HG02970 (cell line): ENCODE data around the gene ADCK2.
A peak's percentile ranks its signal among the peaks of the same experiment; 100 is the strongest.
"Not testable (repeated sequence)": the region's sequence is repeated elsewhere in the genome, so short reads cannot be mapped to it uniquely, and the experiment has no call there.

ENCODE experiments used
- ATAC-seq: cut with Tn5 transposase; IDR thresholded peaks from one replicate; pipeline ENCODE4 v1.9.1; 2021; ENCODE audit warnings: mild to moderate bottlenecking, moderate library complexity, moderate number of reproducible peaks; ENCODE audit not compliant: unreplicated experiment, low FRiP score

Gene ADCK2

DNA sequence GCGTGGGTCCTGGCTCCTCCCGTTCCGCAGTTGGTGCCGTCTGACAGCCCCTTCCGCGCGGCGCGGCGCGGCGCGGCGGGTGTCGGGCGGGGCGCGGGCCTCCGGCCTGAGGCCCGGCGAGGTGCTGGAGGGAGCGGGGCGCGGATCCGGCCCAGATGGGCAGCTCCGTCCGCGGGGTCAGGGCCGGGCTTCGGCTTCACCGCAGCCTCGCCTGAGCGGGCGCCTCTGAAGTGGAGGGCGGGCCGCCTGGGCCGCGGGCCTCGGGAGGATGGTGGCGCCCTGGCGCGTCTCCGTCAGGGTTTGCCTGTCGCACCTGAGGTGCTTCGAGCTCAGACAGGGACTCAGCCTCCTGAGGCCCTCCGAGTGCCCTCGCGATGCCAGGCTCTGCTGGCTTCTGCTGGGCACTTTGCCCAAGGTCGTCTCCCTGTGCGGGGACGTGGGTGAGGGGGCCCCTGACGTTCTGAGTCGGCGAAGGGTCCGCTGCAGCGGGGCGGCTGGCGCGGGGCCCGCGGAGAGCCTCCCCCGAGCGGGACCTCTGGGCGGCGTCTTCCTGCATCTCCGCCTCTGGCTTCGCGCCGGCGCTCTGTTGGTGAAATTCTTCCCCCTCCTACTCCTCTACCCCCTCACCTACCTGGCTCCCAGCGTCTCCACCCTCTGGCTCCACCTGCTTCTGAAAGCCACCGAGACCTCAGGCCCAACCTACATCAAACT, 473 bp downstream of the ADCK2 start:
- no peak for ATAC-seq

DNA sequence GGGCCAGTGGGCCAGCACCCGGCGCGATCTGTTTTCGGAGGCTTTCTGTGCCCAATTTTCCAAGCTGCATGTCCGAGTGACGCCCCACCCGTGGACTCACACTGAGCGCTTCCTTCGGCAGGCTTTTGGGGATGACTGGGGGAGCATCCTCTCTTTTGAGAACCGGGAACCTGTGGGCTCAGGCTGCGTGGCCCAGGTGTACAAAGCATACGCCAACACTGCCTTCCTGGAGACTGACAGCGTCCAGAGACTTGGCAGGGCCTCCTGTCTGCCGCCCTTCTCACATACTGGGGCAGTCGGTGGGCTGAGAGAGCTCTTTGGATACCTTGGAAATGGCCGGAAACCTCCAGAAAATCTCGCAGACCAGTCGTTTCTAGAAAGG, 1.0 kb downstream of the ADCK2 start:
- ATAC-seq, result no peak

DNA sequence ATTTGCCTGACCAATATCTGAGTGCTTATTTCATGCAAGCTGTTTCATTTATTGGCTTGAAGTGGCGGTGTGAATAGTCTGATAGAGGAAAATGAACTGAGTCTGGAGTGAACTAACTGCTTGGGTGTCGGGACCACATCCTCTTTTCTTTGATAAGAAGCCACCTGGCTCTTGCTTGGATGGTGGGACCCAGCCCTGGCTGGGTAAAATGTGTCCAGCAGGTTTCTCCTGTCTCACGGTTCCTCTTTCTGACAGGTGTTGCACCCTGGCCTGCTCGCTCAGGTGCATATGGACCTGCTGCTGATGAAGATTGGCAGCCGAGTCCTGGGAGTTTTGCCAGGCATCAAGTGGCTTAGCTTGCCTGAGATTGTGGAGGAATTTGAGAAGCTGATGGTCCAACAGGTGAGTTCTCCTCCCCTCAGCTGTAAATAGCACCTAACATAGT, 1.6 kb downstream of the ADCK2 start:
- no peak for ATAC-seq

DNA sequence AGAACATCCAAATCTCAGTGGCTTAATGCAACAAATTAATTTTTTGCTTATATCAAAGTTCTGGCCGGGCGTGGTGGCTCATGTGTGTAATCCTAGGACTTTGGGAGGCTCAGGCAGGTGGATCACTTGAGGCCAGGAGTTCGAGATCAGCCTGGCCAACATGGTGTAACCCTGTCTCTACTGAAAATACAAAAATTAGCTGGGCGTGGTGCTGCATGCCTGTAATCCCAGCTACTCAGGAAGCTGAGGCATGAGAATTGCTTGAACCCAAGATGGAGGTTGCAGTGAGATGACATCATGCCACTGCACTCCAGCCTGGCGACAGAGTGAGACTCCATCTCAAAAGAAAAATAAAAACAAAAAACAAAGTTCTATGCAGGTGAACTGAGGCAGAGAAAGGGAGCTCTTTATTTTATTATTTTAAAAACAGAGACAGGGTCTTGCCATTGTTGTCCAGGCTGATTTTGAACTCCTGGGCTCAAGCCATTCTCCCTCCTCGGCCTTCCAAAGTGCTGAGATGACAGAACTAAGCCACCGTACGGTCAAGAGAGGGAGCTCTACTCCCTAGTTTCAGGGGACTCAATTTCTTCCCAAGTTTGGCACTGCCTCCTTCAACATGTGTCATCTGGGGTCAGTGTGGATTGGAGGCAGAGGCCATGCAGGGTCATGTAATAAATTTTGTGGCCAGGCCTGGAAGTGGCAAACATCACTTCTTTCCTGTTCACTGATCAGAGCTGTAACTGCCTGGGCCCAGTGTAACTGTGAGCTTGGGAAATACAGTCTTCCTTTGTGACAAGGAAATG, 2.4 kb downstream of the ADCK2 start:
- no peak for ATAC-seq

DNA sequence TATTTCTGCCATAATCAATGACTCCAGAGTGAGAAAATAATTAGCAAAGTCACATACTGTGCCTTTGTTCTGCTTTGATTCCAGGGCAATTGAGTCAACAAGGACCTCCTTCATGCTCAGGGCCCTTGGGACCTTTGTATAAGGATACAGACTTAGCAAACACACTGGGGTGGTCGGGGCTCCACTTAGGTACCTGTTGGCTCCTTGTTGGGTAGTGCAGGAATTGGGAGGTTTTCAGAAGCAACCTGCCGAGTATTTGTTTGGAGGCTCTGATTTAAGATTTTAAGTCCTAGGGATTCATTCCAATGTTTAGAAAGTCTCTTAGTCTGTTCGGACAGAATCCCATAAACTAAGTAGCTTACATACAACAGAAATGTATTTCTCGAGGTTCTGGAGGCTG, 3.0 kb downstream of the ADCK2 start:
- no peak for ATAC-seq

DNA sequence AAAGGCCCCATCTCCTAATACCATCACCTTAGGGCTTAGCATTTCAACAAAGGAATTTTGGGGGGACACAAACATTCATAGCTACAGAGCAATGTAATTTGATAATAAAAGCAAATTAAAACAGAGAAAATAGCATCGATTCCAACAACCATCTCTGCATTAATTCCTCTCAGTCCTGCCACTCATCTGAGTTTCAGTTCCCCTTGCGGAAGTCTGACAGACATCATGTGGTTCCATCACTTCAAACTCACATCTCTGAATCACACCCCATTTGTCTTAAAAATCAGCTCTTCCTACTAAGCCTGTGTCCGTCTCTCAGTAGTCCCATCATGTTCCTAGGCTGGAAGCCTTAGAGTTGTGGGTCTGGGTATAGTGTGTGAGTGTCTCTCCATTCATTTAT, 3.6 kb downstream of the ADCK2 start:
- peak; percentile 39 for ATAC-seq

DNA sequence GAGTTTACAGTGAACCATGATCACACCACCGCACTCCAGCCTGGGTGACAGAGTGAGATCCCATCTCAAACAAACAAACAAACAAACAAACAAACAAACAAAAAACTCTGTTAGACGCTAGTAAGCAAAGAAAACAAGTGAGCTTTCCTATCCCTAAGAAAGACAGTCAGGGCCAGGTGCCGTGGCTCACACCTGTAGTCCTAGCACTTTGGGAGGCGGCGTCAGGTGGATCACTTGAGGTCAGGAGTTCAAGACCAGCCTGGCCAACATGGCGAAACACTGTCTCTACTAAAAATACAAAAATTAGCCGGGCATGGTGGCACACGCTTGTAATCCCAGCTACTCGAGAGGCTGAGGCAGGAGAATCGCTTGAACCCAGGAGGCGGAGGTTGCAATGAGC, 4.2 kb downstream of the ADCK2 start:
- ATAC-seq, result not testable (repeated sequence)

DNA sequence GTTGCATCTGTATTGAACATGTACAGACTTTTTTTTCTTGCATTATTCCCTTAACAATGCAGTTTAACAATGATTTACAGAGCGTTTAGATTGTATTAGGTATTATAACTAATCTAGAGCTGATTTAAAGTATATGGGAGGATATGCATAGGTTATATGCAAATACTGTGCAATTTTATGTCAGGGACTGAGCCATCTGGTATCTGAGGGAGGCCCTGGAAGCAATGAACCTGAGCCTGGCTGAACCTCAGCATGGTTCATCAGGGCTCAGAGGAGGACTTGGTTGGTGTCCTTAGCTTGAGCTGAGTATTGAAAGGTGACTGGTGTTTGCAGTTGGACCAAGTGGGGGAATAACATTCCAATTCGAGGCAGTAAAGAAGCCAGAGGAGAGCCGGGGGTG, 4.8 kb downstream of the ADCK2 start:
- no peak for ATAC-seq

DNA sequence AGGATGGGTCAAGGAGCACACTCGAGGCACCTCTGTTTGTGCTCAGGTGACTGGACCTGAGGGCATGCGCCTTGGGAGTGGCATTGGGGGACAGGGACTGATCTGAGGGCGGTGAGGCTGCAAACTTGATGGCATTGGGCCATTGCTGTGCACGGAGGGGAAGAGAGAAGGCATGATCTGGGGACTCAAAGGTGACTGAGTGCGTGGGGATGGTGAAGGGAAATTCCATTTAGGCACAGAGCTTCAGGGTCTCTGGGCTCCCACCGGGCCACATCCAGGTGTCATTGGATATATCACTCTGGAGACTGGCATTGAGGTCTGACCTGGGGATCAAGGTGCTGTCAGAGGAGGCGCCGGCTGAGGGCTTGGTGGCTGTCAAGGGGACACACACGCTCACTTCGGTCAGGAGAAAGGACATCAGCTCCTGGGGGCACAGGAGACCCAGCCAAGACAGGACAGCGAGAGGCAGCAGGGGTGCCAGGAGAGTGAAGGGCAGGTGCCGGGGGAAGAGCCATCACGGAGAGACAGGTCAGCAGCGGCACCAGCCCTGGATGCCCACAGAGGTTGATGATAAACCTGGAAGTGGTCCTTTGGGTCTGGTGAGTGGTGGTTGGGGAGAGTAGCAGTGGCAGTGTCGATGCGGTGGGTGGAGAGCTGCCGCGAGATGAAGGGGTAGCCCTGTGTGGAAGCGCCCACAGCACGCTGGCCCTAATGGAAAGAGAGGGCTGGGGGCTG, 5.5 kb downstream of the ADCK2 start:
- no peak for ATAC-seq

DNA sequence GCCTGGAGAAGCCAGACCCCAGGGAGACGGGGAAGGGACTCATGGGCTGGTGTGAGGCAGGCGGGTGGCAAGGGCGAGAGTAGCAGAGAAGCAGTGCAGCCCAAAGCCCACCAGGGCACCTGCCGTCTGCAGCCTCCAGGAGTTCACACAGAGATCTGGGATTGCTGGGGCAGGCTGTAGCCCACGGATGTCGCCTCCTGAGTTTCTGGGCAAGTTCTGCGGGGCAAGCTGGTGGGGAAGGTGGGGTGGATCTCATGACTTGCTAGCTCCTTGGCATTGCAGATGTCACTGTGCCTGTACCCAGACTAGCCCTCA, 6.0 kb downstream of the ADCK2 start:
- no peak for ATAC-seq

DNA sequence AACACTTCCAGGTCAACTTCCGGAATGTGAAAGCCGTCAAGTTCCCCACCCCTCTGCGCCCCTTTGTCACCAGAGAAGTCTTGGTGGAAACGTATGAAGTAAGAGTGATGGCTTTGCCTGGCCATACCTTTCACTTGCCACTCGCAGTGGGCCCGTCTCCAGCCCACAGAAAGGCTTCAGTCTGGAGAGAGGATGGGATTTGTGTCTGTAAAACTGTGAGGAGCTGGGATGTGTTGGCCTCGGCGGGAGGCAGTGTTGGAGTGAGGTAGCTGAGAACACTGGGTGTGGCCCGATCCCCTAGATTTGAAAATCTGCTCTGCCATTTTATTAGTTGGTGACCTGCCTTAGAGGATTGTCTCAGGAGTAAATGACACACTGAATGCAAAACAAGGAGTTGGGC, 6.4 kb downstream of the ADCK2 start:
- no peak for ATAC-seq

DNA sequence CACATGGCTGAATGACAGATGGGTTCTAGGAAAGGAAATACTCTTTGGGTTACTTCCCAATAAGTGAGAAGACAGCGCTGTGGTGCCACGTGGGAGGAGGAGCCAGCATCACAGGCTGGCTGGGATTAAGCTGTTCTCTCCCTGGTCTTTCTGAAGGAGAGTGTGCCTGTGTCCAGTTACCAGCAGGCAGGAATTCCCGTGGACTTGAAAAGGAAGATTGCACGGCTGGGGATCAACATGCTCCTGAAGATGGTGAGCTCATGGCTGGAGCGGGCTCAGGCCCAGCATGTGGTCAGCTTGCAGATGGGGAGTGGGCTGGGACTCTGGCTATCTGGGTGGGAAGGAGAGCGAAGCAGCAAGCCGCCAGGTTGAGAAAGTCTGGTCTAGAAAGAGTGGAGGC, 8.1 kb downstream of the ADCK2 start:
- ATAC-seq, result no peak

DNA sequence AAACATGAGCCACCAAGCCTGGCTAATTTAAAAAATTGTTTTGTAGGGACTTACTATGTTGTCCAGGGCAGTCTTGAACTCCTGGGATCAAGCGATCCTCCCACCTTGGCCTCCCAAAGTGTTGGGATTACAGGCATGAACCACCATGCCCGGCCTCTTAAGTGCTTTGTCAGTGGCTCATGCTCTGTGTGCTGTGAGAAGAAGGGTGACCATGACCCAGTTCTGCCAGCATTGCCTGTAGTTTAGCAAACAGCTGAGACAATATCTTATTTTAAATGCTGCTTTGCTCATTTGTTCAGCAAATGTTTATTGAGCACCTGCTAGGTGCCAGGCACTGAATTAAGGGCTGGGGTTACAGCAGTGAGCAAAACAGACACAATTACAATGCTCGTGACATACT, 9.0 kb downstream of the ADCK2 start:
- ATAC-seq, result no peak

DNA sequence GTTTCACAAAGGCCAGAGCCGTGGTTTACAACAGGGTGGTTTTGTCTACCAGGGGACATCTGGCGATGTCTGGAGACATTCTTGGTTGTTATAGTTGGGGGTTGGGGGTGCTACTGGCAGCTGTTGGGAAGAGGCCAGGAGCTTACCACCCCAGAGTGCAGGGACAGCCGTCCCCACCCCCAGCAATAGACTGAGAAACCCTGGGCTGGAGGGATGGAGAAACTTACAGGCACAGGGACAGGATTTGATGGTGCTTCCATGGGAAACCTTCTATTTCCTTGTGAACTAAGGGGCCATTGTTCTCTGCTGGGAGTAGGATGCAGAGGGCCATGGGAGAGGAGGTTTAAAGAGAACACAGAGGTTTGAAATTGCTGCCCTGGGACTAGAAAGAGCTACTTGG, 10.9 kb downstream of the ADCK2 start:
- no peak for ATAC-seq

DNA sequence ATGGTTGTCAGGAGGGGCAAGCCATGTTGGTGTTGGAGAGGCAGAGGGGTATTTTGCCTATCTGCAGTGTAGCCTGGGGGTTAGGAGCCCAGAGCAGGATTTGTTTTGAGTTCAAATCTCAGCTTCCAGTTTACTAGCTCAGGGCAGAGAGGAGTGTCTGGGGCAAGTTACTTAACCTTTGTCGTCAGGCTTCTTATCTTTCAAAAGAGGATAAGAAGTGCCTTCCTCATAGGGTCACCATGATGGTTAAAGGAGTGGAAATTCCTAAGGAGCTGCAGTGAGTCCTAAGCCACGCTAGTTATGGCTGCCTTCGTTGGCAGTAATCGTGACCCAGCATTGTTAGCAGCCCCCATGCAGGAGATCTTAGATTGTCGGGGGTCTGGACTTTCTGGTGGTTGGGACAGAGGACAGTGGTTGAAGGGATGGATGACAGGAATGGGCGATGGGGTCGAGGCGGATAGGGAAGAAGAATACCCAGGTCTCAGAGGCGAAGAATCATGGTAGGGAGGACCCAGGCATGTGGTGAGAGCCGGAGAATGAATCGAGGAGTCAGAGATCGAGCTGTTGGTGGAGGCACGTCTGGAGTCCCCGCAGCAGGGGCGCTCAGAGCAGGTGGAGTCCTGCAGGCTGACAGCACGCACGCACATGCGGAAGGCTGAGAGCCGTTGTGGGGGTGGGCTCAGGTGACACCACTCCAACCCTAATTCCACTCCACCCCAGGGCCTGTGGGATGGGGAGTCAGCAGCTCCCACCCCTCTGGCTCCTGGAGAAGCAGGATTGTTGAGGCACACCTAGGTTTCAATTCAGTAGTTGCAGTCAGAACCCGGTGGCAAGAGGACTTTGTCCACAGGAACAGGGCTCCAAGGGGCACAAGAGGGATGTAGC, 11.6 kb downstream of the ADCK2 start:
- no peak for ATAC-seq

DNA sequence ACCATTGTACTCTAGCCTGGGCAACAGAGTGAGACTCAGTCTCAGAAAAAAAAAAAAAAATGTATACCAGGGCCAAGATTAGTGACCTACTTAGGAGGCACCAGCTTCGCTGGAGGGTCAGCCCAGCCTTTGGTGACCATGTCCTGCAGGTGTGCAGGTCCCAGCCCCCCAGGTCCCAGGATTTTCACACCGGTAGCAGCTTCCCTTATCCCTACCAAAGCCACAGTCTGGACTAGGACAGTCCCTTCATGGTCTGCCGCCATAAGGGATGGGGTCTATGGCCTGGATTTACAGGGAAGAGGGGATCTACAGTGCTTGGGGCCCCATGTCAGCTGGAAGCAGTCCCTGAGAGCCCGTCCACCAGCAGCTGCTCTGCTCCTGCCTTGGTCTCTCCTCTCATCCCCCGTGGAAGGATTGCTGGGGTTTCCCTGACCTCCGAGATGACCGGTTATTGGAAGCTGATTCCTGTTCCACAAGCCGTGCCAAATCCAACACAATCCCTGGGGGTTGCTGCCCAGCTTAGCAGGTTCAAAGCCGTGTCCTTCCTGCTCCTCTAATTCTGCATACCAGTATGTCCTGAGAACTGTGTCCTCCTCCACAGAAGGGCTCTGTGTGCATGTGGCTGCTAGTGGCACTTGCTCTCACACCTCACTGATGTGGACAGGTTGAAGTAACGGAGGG, 12.8 kb downstream of the ADCK2 start:
- ATAC-seq, result no peak

DNA sequence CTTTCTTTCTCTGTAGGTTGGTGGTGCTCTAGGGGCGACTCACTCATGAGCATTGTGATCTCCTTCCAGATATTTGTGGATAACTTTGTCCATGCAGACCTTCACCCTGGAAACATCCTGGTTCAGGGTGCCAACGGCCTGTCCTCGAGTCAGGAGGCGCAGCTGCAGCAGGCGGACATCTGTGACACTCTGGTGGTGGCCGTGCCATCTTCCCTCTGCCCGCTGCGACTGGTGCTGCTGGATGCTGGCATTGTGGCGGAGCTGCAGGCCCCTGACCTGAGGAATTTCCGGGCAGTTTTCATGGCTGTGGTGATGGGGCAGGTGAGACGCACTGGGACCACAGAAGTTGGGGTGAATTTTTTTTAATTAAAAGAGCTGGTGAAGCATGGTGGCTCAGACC, 14.2 kb downstream of the ADCK2 start:
- no peak for ATAC-seq

DNA sequence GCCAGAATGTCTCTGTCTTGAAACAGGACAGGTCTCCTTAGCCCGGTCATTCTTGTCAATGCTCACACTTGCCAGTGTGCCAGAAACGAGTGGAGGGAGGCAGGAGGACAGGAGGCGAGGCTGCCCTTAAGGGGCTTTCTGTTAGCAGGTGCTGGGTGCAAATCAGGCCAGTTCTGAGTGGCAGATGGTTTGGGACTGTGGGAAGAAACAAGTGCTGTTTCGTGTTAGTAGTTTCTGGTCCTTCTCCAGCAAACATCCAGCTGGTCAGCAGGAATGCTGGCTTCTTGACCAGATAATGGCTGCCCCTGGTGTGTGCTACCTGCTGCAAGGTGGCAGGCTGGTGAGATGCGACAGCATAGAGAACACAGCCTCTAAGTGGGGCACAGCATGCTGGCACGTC, 15.6 kb downstream of the ADCK2 start:
- ATAC-seq, result no peak

DNA sequence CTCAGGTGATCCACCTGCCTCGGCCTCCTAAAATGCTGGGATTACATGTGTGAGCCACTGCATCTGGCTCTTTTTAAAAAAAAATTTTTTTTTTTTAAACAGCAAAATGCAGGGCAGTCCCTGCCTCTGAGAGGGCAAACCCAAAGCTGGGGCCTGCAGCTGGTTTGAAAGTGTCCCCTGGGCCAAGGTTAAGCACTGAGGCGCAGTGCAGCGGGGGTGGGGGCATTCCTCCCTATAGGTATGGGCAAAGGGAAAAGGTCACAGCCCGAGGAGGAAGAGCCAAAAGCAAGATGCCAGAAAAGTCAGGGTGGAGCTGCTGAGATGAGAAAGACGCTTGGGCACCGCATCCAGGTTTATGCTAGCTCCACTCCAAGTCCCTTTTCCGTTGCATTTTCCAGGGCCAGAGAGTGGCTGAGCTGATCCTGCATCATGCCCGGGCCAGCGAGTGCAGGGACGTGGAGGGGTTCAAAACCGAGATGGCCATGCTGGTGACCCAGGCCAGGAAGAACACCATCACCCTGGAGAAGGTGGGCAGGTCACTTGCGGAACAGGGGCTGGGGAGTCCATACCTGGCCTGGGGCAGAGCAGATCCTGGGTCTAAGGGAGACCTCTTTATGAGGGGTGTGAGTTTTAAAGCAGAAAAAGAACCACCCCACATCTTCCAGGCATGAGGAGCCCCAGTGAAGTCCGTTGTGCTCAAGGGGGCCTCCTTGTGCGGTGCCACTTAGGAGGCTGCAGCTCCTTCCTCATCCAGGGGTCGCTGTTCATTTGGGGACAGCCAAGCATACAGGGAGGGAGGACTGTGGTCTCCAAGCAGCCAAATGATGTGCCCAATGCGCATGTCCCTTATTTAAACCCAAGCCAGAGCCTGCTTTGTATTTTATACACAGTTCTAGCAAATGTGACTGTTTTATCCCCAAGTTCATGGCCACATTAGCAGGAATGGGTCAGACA, 16.7 kb downstream of the ADCK2 start:
- no peak for ATAC-seq
